ENCODE results near the gene ADIRF.
A peak's percentile ranks its signal among the peaks of the same experiment; 100 is the strongest.
"Not testable (repeated sequence)": the region's sequence is repeated elsewhere in the genome, so short reads cannot be mapped to it uniquely, and the experiment has no call there.

ADIRF gene

DNA sequence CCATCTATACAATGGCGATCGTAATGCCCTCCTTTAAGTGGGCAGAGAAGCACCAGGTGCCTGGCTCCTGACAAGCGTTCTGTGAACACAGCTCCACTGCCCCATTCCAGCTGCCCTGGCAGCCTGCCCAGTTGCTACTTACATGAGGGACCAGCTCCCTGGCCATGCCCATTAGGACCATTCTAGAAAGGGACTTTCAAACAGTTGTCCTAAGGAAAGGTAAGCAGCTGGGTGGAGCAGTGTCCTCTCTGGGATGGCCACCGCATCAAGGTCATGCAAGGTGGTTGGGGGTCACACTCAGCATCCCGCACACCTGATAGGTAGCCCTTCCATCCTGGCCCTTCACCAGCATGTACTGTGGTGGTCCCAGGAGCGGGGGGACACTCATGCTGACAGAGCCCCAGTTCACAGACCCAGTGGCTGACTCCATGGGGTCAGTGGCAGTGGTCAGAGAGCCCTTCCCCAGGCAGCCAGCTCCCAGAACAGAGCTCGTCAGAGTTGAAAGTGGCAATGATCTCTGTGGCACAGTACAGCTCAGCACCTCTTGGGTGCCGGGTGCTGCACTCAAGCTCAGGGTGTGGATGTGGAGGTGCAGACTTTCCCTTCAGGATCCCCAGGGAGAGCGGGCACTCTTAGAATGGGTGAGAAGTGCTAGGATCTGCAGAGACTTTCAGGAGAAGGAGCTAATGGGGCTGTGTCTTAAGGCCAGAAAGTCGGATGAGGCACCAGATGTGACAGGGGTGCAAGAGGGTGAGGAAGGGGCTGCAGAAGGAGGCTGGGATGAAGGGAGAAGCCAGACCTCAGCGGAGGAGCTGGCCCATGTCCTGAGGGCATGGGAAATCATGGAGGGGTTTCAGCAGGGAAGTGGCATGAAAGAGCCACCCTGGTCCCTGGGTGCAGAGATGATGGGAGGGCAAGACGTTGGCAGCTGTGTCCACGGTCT is 21.8 kb upstream of the ADIRF start:
- no peak for DNase-seq (ENCODE audit: low spot score)

DNA sequence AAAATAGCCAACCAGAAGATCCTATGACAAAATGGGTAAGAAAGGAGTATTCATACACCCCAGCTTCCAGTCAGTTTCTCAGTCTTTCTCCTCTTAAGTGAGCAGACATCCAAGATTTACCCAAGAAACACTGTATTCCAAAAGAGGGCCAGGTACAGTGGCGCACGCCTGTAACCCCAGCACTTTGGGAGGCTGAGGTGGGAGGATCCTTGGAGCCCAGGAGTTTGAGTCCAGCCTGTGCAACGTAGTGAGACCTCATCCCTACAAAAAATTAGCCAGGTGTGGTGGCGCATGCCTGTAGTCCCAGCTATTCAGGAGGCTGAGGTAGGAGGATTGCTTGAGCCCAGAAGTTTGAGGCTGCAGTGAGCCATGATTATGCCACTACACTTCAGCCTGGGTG is 20.5 kb upstream of the ADIRF start:
- DNase-seq (ENCODE audit: low spot score), result not testable (repeated sequence)

DNA sequence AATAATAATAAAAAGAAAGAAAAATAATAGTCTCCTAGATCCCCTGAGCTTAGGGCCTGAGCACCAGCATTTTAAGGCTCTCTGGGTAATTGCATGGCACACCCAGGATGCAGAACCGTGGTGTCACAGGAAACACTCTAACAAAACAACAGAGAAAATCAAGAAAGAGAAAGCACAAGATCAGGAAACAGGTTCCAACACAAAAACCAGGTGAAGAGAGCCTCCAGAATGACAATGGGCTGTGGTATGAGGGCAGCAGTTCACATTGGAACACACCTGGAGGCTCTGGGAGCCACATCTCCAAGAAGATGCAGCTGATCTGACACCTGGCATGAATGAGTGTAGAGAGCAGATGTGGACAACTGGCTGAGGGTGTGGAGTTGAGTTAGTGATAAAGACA is 17.9 kb upstream of the ADIRF start:
- no peak for DNase-seq (ENCODE audit: low spot score)

DNA sequence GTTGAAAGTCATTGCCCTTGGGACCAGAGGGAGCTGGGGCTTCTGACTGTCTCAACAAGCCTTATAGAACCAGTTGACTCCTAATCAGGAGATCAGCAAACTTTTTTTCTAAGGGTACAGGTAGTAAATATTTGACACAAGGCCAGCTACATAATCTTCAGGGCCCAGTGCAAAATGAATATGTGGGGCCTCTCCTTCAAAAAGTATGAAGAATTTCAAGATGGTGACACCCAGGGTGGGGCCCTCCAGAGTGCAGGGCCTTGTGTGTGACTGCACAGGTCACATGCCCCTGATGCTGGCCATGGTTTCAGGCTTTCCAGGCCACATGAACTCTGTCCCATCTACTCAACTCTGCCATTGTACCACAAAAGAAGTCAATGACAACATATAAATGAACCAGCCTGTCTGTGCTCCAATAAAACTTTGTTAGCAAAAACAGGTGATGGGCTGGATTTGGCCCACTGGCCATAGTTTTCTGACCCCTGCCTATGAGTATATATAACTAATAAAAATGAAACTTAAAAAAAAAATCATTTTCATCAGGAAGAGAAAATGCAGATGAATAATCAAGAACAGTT is 17.0 kb upstream of the ADIRF start:
- no peak for DNase-seq (ENCODE audit: low spot score)

- DNase-seq (ENCODE audit: low spot score), result no peak
Observed at GRCh38 chr10:86952106-86952505, 16.2 kb upstream of the ADIRF start.

GRCh38 chr10:86952697-86953096 is 15.6 kb upstream of the ADIRF start:
- not testable (repeated sequence) for DNase-seq (ENCODE audit: low spot score)

- peak; percentile 37 for DNase-seq (ENCODE audit: low spot score)
Observed at GRCh38 chr10:86953747-86954680, 14.3 kb upstream of the ADIRF start.

DNA sequence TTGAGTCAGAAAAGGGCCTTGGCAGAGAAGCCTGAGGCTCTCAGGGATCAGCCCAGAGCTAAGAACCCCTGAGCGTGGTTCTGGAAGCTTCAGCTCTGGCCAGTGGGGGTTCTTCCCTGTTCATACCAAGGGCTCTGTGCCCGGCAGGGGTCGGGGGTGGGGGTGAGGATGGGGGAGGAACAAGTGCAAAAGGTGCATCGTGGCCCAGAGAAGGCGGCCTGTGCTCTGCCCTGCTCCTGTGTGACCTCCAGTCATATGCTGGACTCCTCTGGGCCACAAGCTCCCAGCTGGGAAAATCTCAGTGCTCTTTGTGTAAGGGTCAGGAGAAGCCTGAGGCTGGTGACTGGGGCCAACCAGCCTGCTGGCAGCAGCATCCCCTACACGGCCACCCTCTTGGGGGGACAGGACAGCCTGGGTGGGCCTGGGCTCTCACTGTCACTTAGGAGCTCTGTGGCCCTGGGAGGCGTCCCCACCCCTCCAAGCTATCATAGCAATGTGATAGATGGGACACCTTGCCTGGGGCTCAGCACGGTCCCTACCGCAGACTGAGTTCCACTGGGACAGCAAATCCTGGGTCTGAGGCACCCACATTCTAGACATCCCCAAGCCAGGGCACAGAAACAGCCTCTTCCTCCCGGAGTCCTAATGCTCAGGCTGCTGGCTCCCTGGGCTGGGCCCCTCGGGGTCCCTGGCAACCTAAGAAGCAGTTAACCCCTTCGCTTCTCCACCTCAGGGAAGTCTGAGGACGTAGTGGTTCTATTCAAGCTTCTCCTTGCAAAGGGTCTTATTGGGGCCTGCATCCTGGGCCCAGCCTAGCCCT is 13.4 kb upstream of the ADIRF start:
- DNase-seq (ENCODE audit: low spot score), result no peak

- DNase-seq (ENCODE audit: low spot score), result peak; percentile 58
Observed at GRCh38 chr10:86955501-86956194, 12.6 kb upstream of the ADIRF start.

GRCh38 chr10:86956195-86956847 is 12.0 kb upstream of the ADIRF start:
- DNase-seq (ENCODE audit: low spot score), result no peak

DNA sequence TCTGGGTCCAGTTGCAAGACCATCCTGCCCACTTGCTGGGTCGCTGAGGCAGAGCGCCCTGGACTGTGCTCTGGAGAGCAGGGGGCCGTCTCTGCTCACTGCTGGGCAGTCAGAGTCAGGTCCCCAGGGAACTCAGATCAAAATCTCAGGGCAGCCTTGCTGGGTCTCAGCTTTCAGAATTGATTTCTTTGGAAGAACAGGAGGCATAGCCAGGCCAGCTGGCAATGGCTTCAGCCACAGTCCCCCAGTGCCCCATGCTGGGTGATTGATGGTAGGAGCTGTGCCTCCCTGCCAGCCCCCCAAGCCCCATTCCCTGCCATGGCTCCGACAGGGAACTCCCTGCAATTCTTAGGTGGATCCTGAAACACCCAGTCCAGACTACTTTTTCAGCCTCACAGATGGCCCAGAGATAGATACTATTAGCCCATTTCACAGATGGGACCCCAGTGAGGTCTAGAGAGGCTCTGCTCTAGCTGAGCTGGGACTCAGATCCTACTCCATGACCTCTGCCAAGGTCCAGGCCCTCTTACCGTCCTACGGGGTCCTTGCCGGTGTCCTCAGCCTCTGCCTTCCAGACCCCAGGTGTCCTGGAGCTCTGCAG is 11.3 kb upstream of the ADIRF start:
- no peak for DNase-seq (ENCODE audit: low spot score)

- peak; percentile 63 for DNase-seq (ENCODE audit: low spot score)
Observed at GRCh38 chr10:86957471-86958115, 10.7 kb upstream of the ADIRF start, which contains the start of gene MMRN2. Gene MMRN2 (minus strand): TSS chr10:86957615. CDS start chr10:86957541, 74 bp downstream.

DNA sequence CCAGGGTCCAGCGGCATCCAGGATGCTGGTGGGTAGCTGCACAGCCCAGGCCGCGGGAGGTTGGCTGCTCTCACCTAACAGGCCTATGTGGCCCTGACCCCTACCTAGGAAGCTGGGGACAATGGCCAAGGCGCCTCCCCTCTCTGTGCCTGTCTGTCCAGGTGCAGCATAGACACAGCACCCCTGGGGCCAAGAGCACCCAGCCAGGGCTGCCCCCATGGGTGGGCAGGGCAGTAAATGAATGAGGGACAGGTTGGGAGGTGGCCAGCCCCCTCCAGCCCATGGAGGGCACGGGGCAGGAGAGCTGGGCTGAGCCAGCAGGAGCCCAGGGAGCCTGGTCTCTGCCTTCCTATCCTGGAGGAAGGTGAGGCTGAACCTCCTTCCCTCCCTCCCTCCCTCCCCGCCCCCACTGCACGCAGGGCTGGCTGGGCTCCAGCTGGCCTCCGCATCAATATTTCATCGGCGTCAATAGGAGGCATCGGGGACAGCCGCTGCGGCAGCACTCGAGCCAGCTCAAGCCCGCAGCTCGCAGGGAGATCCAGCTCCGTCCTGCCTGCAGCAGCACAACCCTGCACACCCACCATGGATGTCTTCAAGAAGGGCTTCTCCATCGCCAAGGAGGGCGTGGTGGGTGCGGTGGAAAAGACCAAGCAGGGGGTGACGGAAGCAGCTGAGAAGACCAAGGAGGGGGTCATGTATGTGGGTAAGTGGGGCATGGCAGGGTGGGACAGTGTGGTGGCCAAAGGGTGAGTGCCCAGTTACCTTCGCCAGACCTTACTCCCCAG is 10.0 kb upstream of the ADIRF start, which contains the start of gene SNCG:
Gene SNCG, plus strand, starts transcription at position 484 of the 785 bp plus-strand sequence. Its CDS starts 99 bp downstream, at position 583.
- DNase-seq (ENCODE audit: low spot score), result peak; percentile 30

DNA sequence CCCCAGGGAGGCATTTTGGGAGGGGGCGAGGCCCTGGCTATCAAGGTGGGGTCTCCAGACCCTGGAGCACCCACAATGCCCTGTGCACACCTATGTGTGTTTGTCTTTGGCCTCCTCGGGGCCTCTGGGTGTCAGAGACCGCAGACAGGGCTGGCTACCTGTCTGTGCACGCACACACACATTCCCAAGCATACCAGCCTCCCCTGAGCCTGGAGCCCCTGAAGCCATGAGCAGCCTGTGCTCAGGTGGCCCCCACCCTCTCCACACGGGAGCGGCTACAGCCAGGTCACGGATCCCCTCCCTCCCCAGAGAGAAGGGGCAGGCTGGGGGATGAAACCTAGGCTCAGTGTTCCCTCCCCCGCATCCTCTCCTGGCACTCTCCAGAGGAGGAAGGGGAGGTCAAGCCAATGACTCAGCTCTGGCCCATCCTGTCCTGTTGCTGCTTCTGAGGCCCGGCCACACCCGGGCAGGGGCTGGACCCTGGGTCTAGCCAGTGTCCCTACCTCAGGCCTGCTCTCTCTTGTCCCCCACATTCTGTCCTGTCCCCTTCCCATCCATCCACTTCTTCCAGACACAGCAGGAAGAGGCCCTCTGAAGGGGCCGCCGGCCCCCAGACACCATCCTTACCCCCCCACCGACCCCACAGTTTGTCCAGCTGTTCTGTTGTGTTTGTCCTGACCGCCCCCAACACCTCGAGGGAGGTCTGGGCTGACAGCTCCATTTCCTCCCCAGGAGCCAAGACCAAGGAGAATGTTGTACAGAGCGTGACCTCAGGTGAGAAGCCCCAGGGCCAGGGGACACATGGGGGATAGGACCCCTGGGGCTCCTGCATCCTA is 9.2 kb upstream of the ADIRF start:
- DNase-seq (ENCODE audit: low spot score), result peak; percentile 84

GRCh38 chr10:86959737-86960002 is 8.6 kb upstream of the ADIRF start:
- no peak for DNase-seq (ENCODE audit: low spot score)

GRCh38 chr10:86960003-86960862 is 8.0 kb upstream of the ADIRF start:
- peak; percentile 84 for DNase-seq (ENCODE audit: low spot score)
